Measurements from ENCODE around the gene CLDN15.

- TF ChIP-seq CTCF (IDR thresholded peaks at IDR 0.05) (no peak), POLR2AphosphoS5 (IDR thresholded peaks at IDR 0.05) (no peak), POLR2A (IDR thresholded peaks at IDR 0.05) (no peak)
Measured at GRCh38 chr7:101223528-101223927, 14.1 kb downstream of the CLDN15 start.
